Measurements from ENCODE around the gene NFIX. TPM values are rescaled to one million over a fixed set of nuclear protein-coding genes. Genes with fewer than 3 reads are reported as not detected.

Gene NFIX
- total and polyA plus RNA-seq, 2 donors (not counting 1 experiment from before 2014, with no cell fraction given): 35.7 to 74.8 TPM

DNA sequence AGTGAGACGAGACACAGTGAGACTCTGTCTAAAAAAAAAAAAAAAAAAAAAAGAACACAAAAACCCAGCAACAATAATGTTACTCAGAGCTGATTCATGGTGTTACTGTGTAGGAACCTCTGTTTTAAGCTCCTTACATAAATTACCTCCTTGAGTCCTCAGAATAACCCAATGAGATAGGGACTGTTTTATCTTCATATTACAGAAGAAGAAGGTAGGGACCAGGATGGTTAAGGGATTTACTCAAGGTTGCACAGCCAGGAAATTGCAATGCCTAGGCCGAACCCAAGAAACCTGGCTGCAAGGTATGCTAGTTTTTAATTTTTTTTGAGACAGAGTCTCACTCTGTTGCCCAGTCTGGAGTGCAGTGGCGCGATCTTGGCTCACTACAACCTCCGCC is 27.4 kb upstream of the NFIX start:
- H3K36me3 ChIP-seq (ENCODE audit: control insufficient read depth, insufficient read depth, low read length): no peaks in the 10 kb centered on the region
- H3K4me1 ChIP-seq (ENCODE audit: control insufficient read depth, extremely low read depth, insufficient read depth, low read length): peaks cover 3% of the 10 kb centered on the region
- TF ChIP-seq EZH2 (IDR thresholded peaks at IDR 0.05; ENCODE audit: low read length, missing control alignments) (no peak), CTCF (conservative IDR thresholded peaks at IDR 0.05 in 1 of 2, IDR thresholded peaks at IDR 0.05 in 1 of 2; ENCODE audit: low read depth in 1 of 2, low read length in 2 of 2) (no peak)
- no peak for DNase-seq (ENCODE audit: low read depth in 2 of 2)
- no peaks in the 10 kb centered on the region for H3K9me3 ChIP-seq (ENCODE audit: control insufficient read depth, insufficient read depth, low read depth, low read length)
- no peak overlapping the region for H3K9ac ChIP-seq (ENCODE audit: insufficient read depth, low read length)
- H3K4me3 ChIP-seq (replicated peaks in 1 of 4; ENCODE audit: control extremely low read depth in 1 of 4, insufficient read depth in 1 of 4, low read depth in 3 of 4, low read length in 4 of 4): no peak overlapping the region
- no peak overlapping the region for H3K27ac ChIP-seq (ENCODE audit: insufficient read depth, low read length)
- no peaks in the 10 kb centered on the region for H3K79me2 ChIP-seq (ENCODE audit: control insufficient read depth, insufficient read depth, low read length)
- H3K4me2 ChIP-seq (ENCODE audit: extremely low read depth, insufficient read depth, low read length): no peak overlapping the region
- no peak overlapping the region for H2AFZ ChIP-seq (ENCODE audit: low read length)
- no peaks in the 10 kb centered on the region for H3K27me3 ChIP-seq (ENCODE audit: control insufficient read depth, insufficient read depth, low read length)
- no peaks in the 10 kb centered on the region for H4K20me1 ChIP-seq (ENCODE audit: control insufficient read depth, extremely low read depth, insufficient read depth, low read length)

DNA sequence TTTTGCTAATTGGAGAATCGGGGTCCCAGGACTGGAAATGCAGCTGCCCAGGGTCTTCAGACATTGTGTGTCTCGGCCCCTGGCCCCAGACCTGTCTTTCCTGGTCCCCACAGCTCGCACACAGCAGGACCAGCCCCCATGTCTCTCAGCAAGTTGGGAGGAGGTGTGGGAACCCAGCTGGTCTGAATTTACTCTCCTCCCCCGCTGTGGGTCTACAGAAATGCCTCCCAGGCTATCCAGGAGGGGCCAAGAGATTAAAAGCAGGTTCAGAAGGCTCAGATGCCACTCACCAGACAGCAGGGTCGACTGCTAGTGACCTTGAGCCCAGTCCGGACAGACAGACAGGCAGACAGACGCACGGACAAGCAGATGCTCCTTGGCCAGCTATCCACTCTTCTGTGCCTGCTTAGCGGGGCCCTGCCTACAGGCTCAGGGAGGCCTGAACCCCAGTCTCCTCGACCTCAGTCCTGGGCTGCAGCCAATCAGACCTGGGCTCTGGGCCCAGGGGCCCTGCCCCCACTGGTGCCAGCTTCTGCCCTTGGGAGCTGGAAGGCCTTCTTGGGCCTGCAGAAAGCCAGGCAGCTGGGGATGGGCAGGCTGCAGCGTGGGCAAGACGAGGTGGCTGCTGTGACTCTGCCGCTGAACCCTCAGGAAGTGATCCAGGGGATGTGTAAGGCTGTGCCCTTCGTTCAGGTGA is 25.8 kb upstream of the NFIX start, which contains the start of gene DAND5:
DAND5 (plus strand) TSS at position 285 of the 697 bp plus-strand sequence; CDS start at position 370, 85 bp downstream.
- Histone ChIP-seq H3K79me2 (ENCODE audit: control insufficient read depth, insufficient read depth, low read length) (no peaks in the 10 kb centered on the region), H3K27me3 (ENCODE audit: control insufficient read depth, insufficient read depth, low read length) (no peaks in the 10 kb centered on the region), H3K4me1 (ENCODE audit: control insufficient read depth, extremely low read depth, insufficient read depth, low read length) (peaks cover 3% of the 10 kb centered on the region), H3K27ac (ENCODE audit: insufficient read depth, low read length) (no peak within 1 kb of the TSS), H3K4me3 (replicated peaks in 1 of 4; ENCODE audit: control extremely low read depth in 1 of 4, insufficient read depth in 1 of 4, low read depth in 3 of 4, low read length in 4 of 4) (no peak within 1 kb of the TSS), H3K9ac (ENCODE audit: insufficient read depth, low read length) (no peak within 1 kb of the TSS), H3K36me3 (ENCODE audit: control insufficient read depth, insufficient read depth, low read length) (no peaks in the 10 kb centered on the region), H3K9me3 (ENCODE audit: control insufficient read depth, insufficient read depth, low read depth, low read length) (no peaks in the 10 kb centered on the region), H3K4me2 (ENCODE audit: extremely low read depth, insufficient read depth, low read length) (no peak within 1 kb of the TSS), H2AFZ (ENCODE audit: low read length) (no peak within 1 kb of the TSS), H4K20me1 (ENCODE audit: control insufficient read depth, extremely low read depth, insufficient read depth, low read length) (no peaks in the 10 kb centered on the region)
- TF ChIP-seq CTCF (conservative IDR thresholded peaks at IDR 0.05 in 1 of 2, IDR thresholded peaks at IDR 0.05 in 1 of 2; ENCODE audit: low read depth in 1 of 2, low read length in 2 of 2) (no peak), EZH2 (IDR thresholded peaks at IDR 0.05; ENCODE audit: low read length, missing control alignments) (no peak)
- no peak for DNase-seq (ENCODE audit: low read depth in 2 of 2)

- Histone ChIP-seq H2AFZ (ENCODE audit: low read length) (no peak overlapping the region), H3K27ac (ENCODE audit: insufficient read depth, low read length) (no peak overlapping the region)
- TF ChIP-seq CTCF (conservative IDR thresholded peaks at IDR 0.05 in 1 of 2, IDR thresholded peaks at IDR 0.05 in 1 of 2; ENCODE audit: low read depth in 1 of 2, low read length in 2 of 2) (no peak), EZH2 (IDR thresholded peaks at IDR 0.05; ENCODE audit: low read length, missing control alignments) (no peak)
Observed at GRCh38 chr19:12970070-12970820, 25.0 kb upstream of the NFIX start.

More at GRCh38 chr19:12970070-12970820, 25.0 kb upstream of the NFIX start:
- Histone ChIP-seq H4K20me1 (ENCODE audit: control insufficient read depth, extremely low read depth, insufficient read depth, low read length) (no peaks in the 10 kb centered on the region), H3K9ac (ENCODE audit: insufficient read depth, low read length) (no peak overlapping the region), H3K4me1 (ENCODE audit: control insufficient read depth, extremely low read depth, insufficient read depth, low read length) (no peaks in the 10 kb centered on the region), H3K9me3 (ENCODE audit: control insufficient read depth, insufficient read depth, low read depth, low read length) (no peaks in the 10 kb centered on the region), H3K27me3 (ENCODE audit: control insufficient read depth, insufficient read depth, low read length) (no peaks in the 10 kb centered on the region), H3K4me2 (ENCODE audit: extremely low read depth, insufficient read depth, low read length) (no peak overlapping the region), H3K36me3 (ENCODE audit: control insufficient read depth, insufficient read depth, low read length) (no peaks in the 10 kb centered on the region), H3K4me3 (replicated peaks in 1 of 4; ENCODE audit: control extremely low read depth in 1 of 4, insufficient read depth in 1 of 4, low read depth in 3 of 4, low read length in 4 of 4) (no peak overlapping the region), H3K79me2 (ENCODE audit: control insufficient read depth, insufficient read depth, low read length) (no peaks in the 10 kb centered on the region)
- no peak for DNase-seq (ENCODE audit: low read depth in 2 of 2)
